H1 (cell line): ENCODE measurements around the gene ZNF391. TPM values are rescaled to one million over a fixed set of nuclear protein-coding genes. Genes with fewer than 3 reads are reported as not detected.

Source experiments
- CTCF ChIA-PET: fragments of 300-600 bp; sonication (Branson Sonifier 250); formaldehyde crosslinking; loops from one replicate; lab custom pipeline; 2021; ENCODE audit not compliant: partially characterized antibody; lab: Charles Lee
- POLR2A ChIA-PET: fragments of 300-600 bp; sonication (Branson Sonifier 250); formaldehyde crosslinking; loops from one replicate; lab custom pipeline; 2021; ENCODE audit warnings: inconsistent platforms; ENCODE audit not compliant: partially characterized antibody; lab: Charles Lee
- DNase-seq, 2 experiments: peaks; one replicate each; pipeline versions ENCODE4 v3.0.0 to v3.0.0-alpha.2; 2010 to 2022; ENCODE audit warnings: low spot score in 2 of 2, low read depth in 1 of 2, mixed read lengths in 1 of 2
- FAIRE-seq: peaks from 2 replicates; lab custom pipeline; 2011; peaks lifted over from hg19 to GRCh38; lab: Jason Lieb, UNC
- H2AFZ ChIP-seq: 2 replicates; pipeline ENCODE4 v1.8.1; 2012; ENCODE audit warnings: low read length, inconsistent platforms
- H2AK5ac ChIP-seq: 2 replicates; pipeline ENCODE4 v1.6.1; 2013; ENCODE audit warnings: low read depth, low read length
- H2BK120ac ChIP-seq: replicated peaks from 2 replicates; pipeline ENCODE3; 2013; ENCODE audit warnings: low read depth, low read length, inconsistent platforms
- H2BK12ac ChIP-seq: 2 replicates; pipeline ENCODE4 v1.6.1; 2013; ENCODE audit warnings: low read depth, low read length
- H2BK15ac ChIP-seq: 2 replicates; pipeline ENCODE4 v1.6.1; 2013; ENCODE audit warnings: low read length
- H2BK20ac ChIP-seq: 2 replicates; pipeline ENCODE4 v1.6.1; 2013; ENCODE audit warnings: low read length
- H2BK5ac ChIP-seq: 2 replicates; pipeline ENCODE4 v1.6.1; 2013; ENCODE audit warnings: low read depth, low read length
- H3K14ac ChIP-seq: 2 replicates; pipeline ENCODE4 v1.6.1; 2013; ENCODE audit warnings: inconsistent platforms; ENCODE audit not compliant: insufficient read length
- H3K18ac ChIP-seq: 2 replicates; pipeline ENCODE4 v1.6.1; 2013; ENCODE audit warnings: low read length; ENCODE audit errors: extremely low read depth
- H3K23ac ChIP-seq: 2 replicates; pipeline ENCODE4 v1.6.1; 2013; ENCODE audit warnings: inconsistent platforms; ENCODE audit not compliant: insufficient read length
- H3K23me2 ChIP-seq: 2 replicates; pipeline ENCODE4 v1.6.1; 2013; ENCODE audit warnings: low read depth, low read length
- H3K27ac ChIP-seq: 2 replicates; pipeline ENCODE4 v1.6.1; 2011; ENCODE audit warnings: low read depth, low read length, inconsistent platforms
- H3K27me3 ChIP-seq, 4 experiments: replicated peaks in 1 of 4; 1 replicate in 1 of 4; 2 replicates in 3 of 4; pipeline versions ENCODE4 v1.6.1 to v1.8.1; 2011 to 2013; ENCODE audit warnings: low read length in 3 of 4, mild to moderate bottlenecking in 3 of 4, inconsistent platforms in 2 of 4, mixed read lengths in 2 of 4, moderate library complexity in 1 of 4; ENCODE audit not compliant: control insufficient read depth in 3 of 4, insufficient read depth in 3 of 4; ENCODE audit errors: extremely low read depth in 1 of 4
- H3K36me3 ChIP-seq, 4 experiments: 2 replicates each; pipeline versions ENCODE4 v1.6.1 to v1.8.1; 2011 to 2013; ENCODE audit warnings: mild to moderate bottlenecking in 4 of 4, low read length in 3 of 4, moderate library complexity in 2 of 4, control low read depth in 1 of 4, inconsistent platforms in 1 of 4; ENCODE audit not compliant: insufficient read depth in 4 of 4, control insufficient read depth in 2 of 4
- H3K4ac ChIP-seq: replicated peaks from 2 replicates; pipeline ENCODE3; 2013; ENCODE audit warnings: low read length, low read depth, mixed read lengths, inconsistent platforms; ENCODE audit not compliant: insufficient read length
- H3K4me1 ChIP-seq, 4 experiments: replicated peaks in 1 of 4; 1 replicate in 1 of 4; 2 replicates in 3 of 4; pipeline versions ENCODE4 v1.6.1 to v1.8.1; 2011 to 2013; ENCODE audit warnings: low read length in 3 of 4, inconsistent platforms in 2 of 4, mixed read lengths in 1 of 4; ENCODE audit not compliant: insufficient read depth in 4 of 4, control insufficient read depth in 3 of 4
- H3K4me2 ChIP-seq, 2 experiments: 2 replicates each; pipeline versions ENCODE4 v1.6.1 to v1.8.1; 2011 to 2013; ENCODE audit warnings: low read depth in 2 of 2, low read length in 2 of 2, control low read depth in 1 of 2, inconsistent platforms in 1 of 2, mild to moderate bottlenecking in 1 of 2; ENCODE audit not compliant: insufficient read depth in 1 of 2
- H3K4me3 ChIP-seq, 4 experiments: fragments of 200-600, 300-600 bp in 1 of 4; sonication (generic), shearing (Covaris generic), sonication (Bioruptor Twin) in 1 of 4; 2 replicates each; pipeline versions ENCODE4 v1.5.1 to v1.8.1; 2011 to 2016; ENCODE audit warnings: low read length in 4 of 4, low read depth in 3 of 4, control low read depth in 2 of 4, inconsistent platforms in 2 of 4, mild to moderate bottlenecking in 2 of 4, mixed read lengths in 1 of 4, moderate library complexity in 1 of 4; ENCODE audit not compliant: insufficient read depth in 2 of 4; ENCODE audit errors: extremely low read depth in 1 of 4
- H3K56ac ChIP-seq: replicated peaks from 2 replicates; pipeline ENCODE3; 2013; ENCODE audit warnings: low read depth, mild to moderate bottlenecking, mixed read lengths, low read length, inconsistent platforms; ENCODE audit not compliant: insufficient read length
- H3K79me1 ChIP-seq: 2 replicates; pipeline ENCODE4 v1.6.1; 2013; ENCODE audit warnings: low read depth, low read length, control low read depth
- H3K79me2 ChIP-seq, 2 experiments: 2 replicates each; pipeline versions ENCODE4 v1.6.1 to v1.8.1; 2012 to 2013; ENCODE audit warnings: low read length in 2 of 2, mild to moderate bottlenecking in 2 of 2, inconsistent platforms in 1 of 2; ENCODE audit not compliant: insufficient read depth in 2 of 2, control insufficient read depth in 1 of 2
- H3K9ac ChIP-seq, 4 experiments: replicated peaks in 1 of 4; 1 replicate in 1 of 4; 2 replicates in 3 of 4; pipeline versions ENCODE4 v1.6.1 to v1.8.1; 2011 to 2013; ENCODE audit warnings: low read depth in 3 of 4, low read length in 3 of 4, control low read depth in 2 of 4, mild to moderate bottlenecking in 2 of 4, moderate library complexity in 2 of 4, inconsistent platforms in 1 of 4; ENCODE audit errors: extremely low read depth in 1 of 4
- H3K9me3 ChIP-seq, 2 experiments: 2 replicates each; pipeline versions ENCODE4 v1.6.1 to v1.8.1; 2012 to 2013; ENCODE audit warnings: mild to moderate bottlenecking in 2 of 2, moderate library complexity in 2 of 2, control low read depth in 1 of 2, inconsistent platforms in 1 of 2, low read depth in 1 of 2, low read length in 1 of 2, mixed read lengths in 1 of 2; ENCODE audit not compliant: insufficient read depth in 2 of 2
- H4K20me1 ChIP-seq, 2 experiments: replicated peaks in 1 of 2; 2 replicates each; pipeline versions ENCODE3 to v1.8.1; 2011 to 2013; ENCODE audit warnings: inconsistent platforms in 2 of 2, low read length in 2 of 2, mild to moderate bottlenecking in 1 of 2; ENCODE audit not compliant: insufficient read depth in 2 of 2, control insufficient read depth in 1 of 2
- H4K5ac ChIP-seq: 2 replicates; pipeline ENCODE4 v1.6.1; 2013; ENCODE audit warnings: low read length, low read depth, mixed read lengths, inconsistent platforms; ENCODE audit not compliant: insufficient read length
- H4K8ac ChIP-seq: 2 replicates; pipeline ENCODE4 v1.8.0; 2013; ENCODE audit warnings: mild to moderate bottlenecking, moderate library complexity, low read length, inconsistent platforms; ENCODE audit not compliant: insufficient read depth; ENCODE audit errors: extremely low read depth
- H4K91ac ChIP-seq: replicated peaks from 2 replicates; pipeline ENCODE3; 2013; ENCODE audit warnings: low read length, mixed read lengths, inconsistent platforms; ENCODE audit not compliant: insufficient read length
- ASH2L ChIP-seq: fragments of 200-600, 300-600 bp; sonication (generic); IDR thresholded peaks from one replicate; pipeline ENCODE4 v1.7.1; 2017; ENCODE audit warnings: low read length
- BACH1 ChIP-seq: IDR thresholded peaks from 2 replicates; pipeline ENCODE4 v1.6.1; 2012; ENCODE audit warnings: low read length, improper control_type of control experiment
- MAX ChIP-seq: IDR thresholded peaks from 2 replicates; pipeline ENCODE4 v1.6.1; 2012; ENCODE audit warnings: inconsistent platforms
- NRF1 ChIP-seq: IDR thresholded peaks from 2 replicates; pipeline ENCODE4 v1.6.1; 2011; ENCODE audit warnings: mild to moderate bottlenecking, low read depth, low read length, improper control_type of control experiment
- POLR2AphosphoS5 ChIP-seq: IDR thresholded peaks from 2 replicates; pipeline ENCODE4 v1.6.1; 2011; ENCODE audit warnings: low read depth, low read length
- RAD21 ChIP-seq, 2 experiments: IDR thresholded peaks in 1 of 2; conservative IDR thresholded peaks in 1 of 2; 2 replicates each; pipeline ENCODE4 v1.6.1; 2011; ENCODE audit warnings: low read depth in 2 of 2, low read length in 2 of 2, improper control_type of control experiment in 1 of 2, inconsistent platforms in 1 of 2, mild to moderate bottlenecking in 1 of 2, moderate library complexity in 1 of 2
- SAP30 ChIP-seq: fragments of 300-600 bp; sonication (generic); IDR thresholded peaks from 2 replicates; pipeline ENCODE4 v1.7.1; 2012; ENCODE audit warnings: low read length, moderate library complexity, mild to moderate bottlenecking, inconsistent platforms; ENCODE audit not compliant: insufficient read depth, insufficient replicate concordance
- SIRT6 ChIP-seq: IDR thresholded peaks from one replicate; pipeline ENCODE4 v1.7.1; 2012; ENCODE audit warnings: low read length, inconsistent platforms
- SP1 ChIP-seq: IDR thresholded peaks from 2 replicates; pipeline ENCODE4 v1.6.1; 2011; ENCODE audit warnings: low read depth, low read length
- SRF ChIP-seq: IDR thresholded peaks from 2 replicates; pipeline ENCODE4 v1.6.1; 2011; ENCODE audit warnings: mild to moderate bottlenecking, low read depth, low read length, moderate library complexity
- SUZ12 ChIP-seq: fragments of 200-600 bp; sonication (generic); IDR thresholded peaks from 2 replicates; pipeline ENCODE4 v1.6.1; 2012; ENCODE audit warnings: mild to moderate bottlenecking, inconsistent platforms, low read length, moderate library complexity, mixed read lengths
- ZNF274 ChIP-seq: IDR thresholded peaks from 2 replicates; pipeline ENCODE4 v1.7.0; 2012; ENCODE audit warnings: low read length, borderline replicate concordance; ENCODE audit errors: extremely low read depth
- polyA plus RNA-seq, 7 experiments: library from polyadenylated mRNA; depleted of rRNA in 3 of 7; stranded (reverse) in 5 of 7; unstranded in 2 of 7; fragments of >200 nt in 5 of 7; fragments of 200-250 nt in 2 of 7; gene quantifications; 1 replicate in 5 of 7; 2 replicates in 1 of 7; 4 replicates in 1 of 7; pipeline versions ENCODE4 v1.2.1 to v1.2.3, GENCODE V29; 2011 to 2013; ENCODE audit warnings: missing spikeins in 2 of 7, mixed read lengths in 2 of 7
- total RNA-seq: library from RNA; stranded (reverse); fragmentation: NEBNext Ultra II Directional; extraction: Animal tissue kit (Norgen Biotek cat#: 25700); gene quantifications from 2 replicates; pipeline ENCODE4 v1.2.1, GENCODE V29; 2021

Gene ZNF391
- total and polyA plus RNA-seq, 2 of the 8 experiments (the other 6 are each of a cell fraction or from before 2014, with no cell fraction given) = 4.8 to 13.0 TPM

- ChIA-PET CTCF (interaction anchor here (0.7 to 0.9 kb wide), 2 partner anchors 15 to 257 kb away, joined by 3 read pairs; no protein-coding TSS in a partner anchor), POLR2A (no interaction called here)
- Histone ChIP-seq H3K18ac (no peak overlapping the region), H3K27ac (no peak overlapping the region), H2BK12ac (no peak overlapping the region), H2BK20ac (no peak overlapping the region), H2BK5ac (no peak overlapping the region), H3K9me3 (no peaks in the 10 kb centered on the region), H2BK120ac (no peak overlapping the region), H3K4me2 (no peak overlapping the region), H3K79me2 (no peaks in the 10 kb centered on the region), H3K4me1 (peaks cover 0 to 2% (median 0%) of the 10 kb centered on the region in 4 experiments; a peak in 1 of 7 replicates), H4K5ac (no peak overlapping the region), H3K79me1 (no peaks in the 10 kb centered on the region), H3K27me3 (no peaks in the 10 kb centered on the region), H3K4ac (no peak overlapping the region), H4K91ac (no peak overlapping the region), H2BK15ac (no peak overlapping the region), H3K4me3 (no peak overlapping the region), H2AK5ac (no peak overlapping the region), H4K8ac (no peak overlapping the region), H3K23me2 (no peaks in the 10 kb centered on the region), H3K36me3 (no peaks in the 10 kb centered on the region), H3K23ac (no peak overlapping the region), H4K20me1 (no peaks in the 10 kb centered on the region), H3K56ac (no peak overlapping the region), H2AFZ (0 out of 2 replicates have a peak overlapping the region, but pooled peaks have one; percentile 1), H3K9ac (no peak overlapping the region), H3K14ac (no peak overlapping the region)
- TF ChIP-seq SUZ12 (no peak), SRF (no peak), RAD21 (IDR thresholded peaks at IDR 0.05 in 1 of 2, conservative IDR thresholded peaks at IDR 0.05 in 1 of 2; ENCODE audit: low read depth in 2 of 2, low read length in 2 of 2) (no peak), NRF1 (no peak), MAX (no peak), ASH2L (no peak), BACH1 (no peak), SAP30 (no peak), SP1 (no peak), ZNF274 (no peak), SIRT6 (no peak), POLR2AphosphoS5 (no peak)
- FAIRE-seq (no peak), DNase-seq (no peak)
Measured at GRCh38 chr6:27419363-27419762, 30.8 kb downstream of the ZNF391 start.
